ENCODE data around the gene LAD1.
A peak's percentile ranks its signal among the peaks of the same experiment; 100 is the strongest.

The LAD1 gene

GRCh38 chr1:201396861-201397464 lies 2.2 kb downstream of the LAD1 start:
- H3K27me3 Mint-ChIP-seq = peaks cover 58 to 73% of the 10 kb centered on the region in 2 donors
- no peak for DNase-seq
- no peak overlapping the region for H3K4me3 Mint-ChIP-seq
- no peaks in the 10 kb centered on the region for H3K36me3 Mint-ChIP-seq (ENCODE audit: insufficient read depth)
- no peak for ATAC-seq (replicated peaks)
- H3K4me1 Mint-ChIP-seq (ENCODE audit: low read depth in 2 of 2) = no peaks in the 10 kb centered on the region
- H3K27ac Mint-ChIP-seq = no peak overlapping the region
- H3K9me3 Mint-ChIP-seq = no peaks in the 10 kb centered on the region

DNA sequence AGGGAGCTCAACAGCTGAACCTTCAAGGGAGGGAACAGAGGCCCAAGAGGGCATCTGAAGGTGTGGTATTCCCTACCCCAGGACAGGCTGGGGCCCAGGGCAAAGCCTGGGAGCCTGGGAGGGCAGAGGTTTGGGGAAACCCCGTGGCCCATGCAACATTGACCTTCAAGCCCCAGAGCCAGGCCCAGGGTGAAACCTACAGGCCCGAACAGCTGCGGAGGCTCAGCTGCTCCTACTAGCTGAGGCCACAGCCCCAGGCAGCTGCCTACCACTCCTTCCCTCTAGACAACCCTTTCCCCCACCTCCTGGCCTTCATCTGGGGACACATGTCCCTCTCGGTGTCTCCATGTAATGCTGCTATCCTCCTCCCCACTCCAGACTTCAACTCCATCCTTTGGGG lies 3.2 kb downstream of the LAD1 start:
- DNase-seq (no peak), ATAC-seq (replicated peaks) (no peak)
- no peak overlapping the region for H3K27ac Mint-ChIP-seq
- no peak overlapping the region for H3K4me3 Mint-ChIP-seq
- peaks cover 2% of the 10 kb centered on the region for H3K36me3 Mint-ChIP-seq (ENCODE audit: insufficient read depth)
- H3K4me1 Mint-ChIP-seq (ENCODE audit: low read depth in 2 of 2) = no peaks in the 10 kb centered on the region
- H3K9me3 Mint-ChIP-seq = no peaks in the 10 kb centered on the region
- H3K27me3 Mint-ChIP-seq = peaks cover 66 to 83% of the 10 kb centered on the region in 2 donors

DNA sequence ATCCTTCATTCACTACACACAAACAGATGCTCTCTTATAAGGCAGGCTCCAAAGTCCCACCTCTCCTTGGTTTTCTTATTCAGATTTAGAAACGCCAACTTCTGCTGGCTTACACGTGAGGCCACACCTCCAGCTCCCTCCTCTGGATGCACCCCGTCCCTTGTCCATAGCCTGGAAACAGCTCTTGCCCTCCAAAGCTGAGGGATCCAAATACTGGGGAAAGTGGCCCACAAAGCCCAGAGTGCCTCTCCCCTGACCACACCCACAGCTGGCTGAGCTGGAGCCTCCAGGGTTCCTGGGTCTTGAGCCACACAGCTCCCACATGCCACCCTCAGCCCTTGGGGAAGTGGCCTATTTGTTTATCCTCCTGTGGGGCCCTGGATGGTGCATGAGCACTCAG lies 4.5 kb downstream of the LAD1 start:
- H3K9me3 Mint-ChIP-seq = no peaks in the 10 kb centered on the region
- peaks cover 67 to 86% of the 10 kb centered on the region in 2 donors for H3K27me3 Mint-ChIP-seq
- ATAC-seq (replicated peaks) (no peak), DNase-seq (no peak)
- peaks cover 2% of the 10 kb centered on the region for H3K36me3 Mint-ChIP-seq (ENCODE audit: insufficient read depth)
- H3K27ac Mint-ChIP-seq = no peak overlapping the region
- H3K4me1 Mint-ChIP-seq (ENCODE audit: low read depth in 2 of 2) = no peaks in the 10 kb centered on the region
- no peak overlapping the region for H3K4me3 Mint-ChIP-seq

GRCh38 chr1:201393076-201393475 lies 6.0 kb downstream of the LAD1 start:
- Mint-ChIP-seq H3K27me3 (peaks cover 58 to 80% of the 10 kb centered on the region in 2 donors), H3K36me3 (ENCODE audit: insufficient read depth) (peaks cover 2% of the 10 kb centered on the region), H3K9me3 (no peaks in the 10 kb centered on the region), H3K27ac (no peak overlapping the region), H3K4me1 (ENCODE audit: low read depth in 2 of 2) (no peaks in the 10 kb centered on the region), H3K4me3 (no peak overlapping the region)
- no peak for DNase-seq
- no peak for ATAC-seq (replicated peaks)

DNA sequence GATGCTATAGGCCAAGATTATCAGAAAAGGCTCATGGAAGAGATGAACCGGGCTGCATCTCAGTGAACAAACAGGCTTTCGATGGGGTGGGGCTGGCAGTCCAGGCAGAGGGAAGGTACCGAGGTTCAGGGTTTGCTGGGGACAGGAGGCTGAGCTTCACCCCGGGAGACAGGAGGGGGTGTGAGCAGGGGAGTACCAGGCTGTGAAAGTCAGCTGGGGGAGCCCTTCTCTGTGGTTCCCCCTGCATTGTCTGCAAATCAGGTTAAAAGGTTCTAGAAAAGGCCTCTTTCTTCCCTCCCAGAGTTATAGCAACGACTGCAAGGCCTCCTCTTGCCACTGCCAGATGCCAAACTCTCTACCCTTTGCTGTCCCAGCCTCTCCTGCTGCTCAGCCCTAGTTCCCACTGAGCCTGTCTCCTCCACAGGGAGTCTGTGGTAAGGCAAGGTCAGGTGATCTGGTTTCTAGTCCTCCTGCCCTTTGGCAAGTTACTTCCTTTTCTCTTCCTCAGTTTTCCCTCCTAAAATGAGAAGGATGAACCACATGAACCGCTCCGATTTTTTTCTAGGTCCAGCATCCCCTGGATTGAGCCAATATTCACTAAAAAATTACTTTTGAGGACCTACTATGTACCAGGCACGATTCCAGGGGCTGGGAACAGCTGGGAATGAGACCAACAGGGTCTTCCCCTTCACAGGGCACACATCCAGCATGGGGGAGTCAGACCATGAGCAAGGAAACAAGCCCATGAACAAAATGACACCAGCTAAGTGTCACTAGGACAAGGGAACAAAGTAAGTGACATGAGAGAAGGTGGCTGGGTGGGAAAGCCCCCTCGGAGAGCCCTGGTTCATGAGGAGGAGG lies 7.2 kb downstream of the LAD1 start:
- Mint-ChIP-seq H3K27me3 (peaks cover 56 to 78% of the 10 kb centered on the region in 2 donors), H3K27ac (no peak overlapping the region), H3K4me3 (no peak overlapping the region), H3K9me3 (no peaks in the 10 kb centered on the region), H3K36me3 (ENCODE audit: insufficient read depth) (peaks cover 2% of the 10 kb centered on the region), H3K4me1 (ENCODE audit: low read depth in 2 of 2) (no peaks in the 10 kb centered on the region)
- no peak for DNase-seq
- ATAC-seq (replicated peaks) = no peak

DNA sequence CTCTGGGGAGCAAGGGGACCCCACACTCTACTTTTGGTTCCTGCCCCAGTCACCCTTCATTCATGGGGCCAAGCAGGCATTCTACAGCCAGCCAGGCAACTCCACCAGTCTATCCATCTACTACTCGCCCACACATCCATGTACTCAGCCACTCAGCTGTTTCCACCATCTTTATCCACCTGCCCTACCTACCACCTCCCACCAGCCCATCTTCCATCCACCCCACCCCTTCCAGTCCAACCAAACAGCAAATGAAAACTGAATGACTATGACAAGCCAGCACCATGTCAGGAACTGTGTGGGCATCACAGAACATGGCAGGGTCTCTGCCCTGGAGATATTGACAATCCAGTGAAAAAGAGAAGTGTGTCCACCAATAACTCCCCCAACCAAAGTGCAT lies 7.9 kb downstream of the LAD1 start:
- H3K27ac Mint-ChIP-seq = no peak overlapping the region
- DNase-seq = no peak
- H3K36me3 Mint-ChIP-seq (ENCODE audit: insufficient read depth) = peaks cover 2% of the 10 kb centered on the region
- no peaks in the 10 kb centered on the region for H3K4me1 Mint-ChIP-seq (ENCODE audit: low read depth in 2 of 2)
- ATAC-seq (replicated peaks) = no peak
- H3K27me3 Mint-ChIP-seq = peaks cover 55 to 78% of the 10 kb centered on the region in 2 donors
- no peak overlapping the region for H3K4me3 Mint-ChIP-seq
- no peaks in the 10 kb centered on the region for H3K9me3 Mint-ChIP-seq

DNA sequence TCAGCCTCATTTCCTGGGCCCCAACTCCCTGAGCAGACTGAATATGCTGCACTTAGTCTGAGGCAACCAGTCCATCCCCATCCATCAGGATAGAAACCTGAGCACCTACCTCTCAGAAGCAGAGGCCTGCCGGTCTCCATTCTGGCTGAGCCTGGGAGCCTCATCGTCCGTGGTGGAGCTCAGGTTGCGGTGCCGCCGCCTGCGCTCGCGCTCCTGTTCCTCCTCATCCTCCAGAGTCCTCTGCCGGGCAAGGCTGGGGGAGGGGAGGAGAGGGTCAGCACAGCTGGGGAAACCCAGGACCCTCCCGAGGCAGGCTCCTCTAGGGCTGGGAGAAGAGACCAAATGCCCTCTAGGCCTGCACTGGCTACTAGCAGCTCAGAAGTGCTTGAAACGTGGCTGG lies 10.1 kb downstream of the LAD1 start:
- Mint-ChIP-seq H3K4me1 (ENCODE audit: low read depth in 2 of 2) (no peaks in the 10 kb centered on the region), H3K27me3 (peaks cover 50 to 78% of the 10 kb centered on the region in 2 donors), H3K4me3 (no peak overlapping the region), H3K36me3 (ENCODE audit: insufficient read depth) (peaks cover 2% of the 10 kb centered on the region), H3K27ac (no peak overlapping the region), H3K9me3 (no peaks in the 10 kb centered on the region)
- no peak for ATAC-seq (replicated peaks)
- no peak for DNase-seq

- peaks cover 38 to 77% of the 10 kb centered on the region in 2 donors for H3K27me3 Mint-ChIP-seq
- peaks cover 0 to 2% of the 10 kb centered on the region in 2 donors for H3K4me1 Mint-ChIP-seq (ENCODE audit: low read depth in 2 of 2)
- no peaks in the 10 kb centered on the region for H3K9me3 Mint-ChIP-seq
- H3K36me3 Mint-ChIP-seq (ENCODE audit: insufficient read depth) = peaks cover 2% of the 10 kb centered on the region
- DNase-seq (no peak), ATAC-seq (replicated peaks) (no peak)
- H3K4me3 Mint-ChIP-seq = no peak overlapping the region
- no peak overlapping the region for H3K27ac Mint-ChIP-seq
Measured at GRCh38 chr1:201386208-201386607, 12.9 kb downstream of the LAD1 start.

GRCh38 chr1:201385299-201385891 lies 13.7 kb downstream of the LAD1 start:
- H3K27ac Mint-ChIP-seq = no peak overlapping the region
- DNase-seq = peak; percentile 20 to 30 (median 21)
- H3K27me3 Mint-ChIP-seq = peaks cover 33 to 78% of the 10 kb centered on the region in 2 donors
- no peaks in the 10 kb centered on the region for H3K9me3 Mint-ChIP-seq
- no peak overlapping the region for H3K4me3 Mint-ChIP-seq
- no peaks in the 10 kb centered on the region for H3K36me3 Mint-ChIP-seq (ENCODE audit: insufficient read depth)
- peak; percentile 56 for ATAC-seq (replicated peaks)
- H3K4me1 Mint-ChIP-seq (ENCODE audit: low read depth in 2 of 2) = peaks cover 0 to 2% of the 10 kb centered on the region in 2 donors

- peak overlapping the region in 1 of 2 donors; percentile 3 for H3K27ac Mint-ChIP-seq
Measured at GRCh38 chr1:201384406-201384782, 14.7 kb downstream of the LAD1 start.

GRCh38 chr1:201383647-201384405 lies 15.3 kb downstream of the LAD1 start:
- H3K27ac Mint-ChIP-seq = peak overlapping the region in 1 of 2 donors; percentile 3
- H3K27me3 Mint-ChIP-seq = peaks cover 37 to 79% of the 10 kb centered on the region in 2 donors
- ATAC-seq (replicated peaks) (no peak), DNase-seq (no peak)
- no peak overlapping the region for H3K4me3 Mint-ChIP-seq
- H3K9me3 Mint-ChIP-seq = no peaks in the 10 kb centered on the region
- no peaks in the 10 kb centered on the region for H3K36me3 Mint-ChIP-seq (ENCODE audit: insufficient read depth)
- peaks cover 0 to 2% of the 10 kb centered on the region in 2 donors for H3K4me1 Mint-ChIP-seq (ENCODE audit: low read depth in 2 of 2)

More at GRCh38 chr1:201384406-201384782, 14.7 kb downstream of the LAD1 start:
- DNase-seq (no peak), ATAC-seq (replicated peaks) (no peak)
- peaks cover 0 to 2% of the 10 kb centered on the region in 2 donors for H3K4me1 Mint-ChIP-seq (ENCODE audit: low read depth in 2 of 2)
- no peaks in the 10 kb centered on the region for H3K9me3 Mint-ChIP-seq
- peaks cover 33 to 78% of the 10 kb centered on the region in 2 donors for H3K27me3 Mint-ChIP-seq
- no peaks in the 10 kb centered on the region for H3K36me3 Mint-ChIP-seq (ENCODE audit: insufficient read depth)
- no peak overlapping the region for H3K4me3 Mint-ChIP-seq

DNA sequence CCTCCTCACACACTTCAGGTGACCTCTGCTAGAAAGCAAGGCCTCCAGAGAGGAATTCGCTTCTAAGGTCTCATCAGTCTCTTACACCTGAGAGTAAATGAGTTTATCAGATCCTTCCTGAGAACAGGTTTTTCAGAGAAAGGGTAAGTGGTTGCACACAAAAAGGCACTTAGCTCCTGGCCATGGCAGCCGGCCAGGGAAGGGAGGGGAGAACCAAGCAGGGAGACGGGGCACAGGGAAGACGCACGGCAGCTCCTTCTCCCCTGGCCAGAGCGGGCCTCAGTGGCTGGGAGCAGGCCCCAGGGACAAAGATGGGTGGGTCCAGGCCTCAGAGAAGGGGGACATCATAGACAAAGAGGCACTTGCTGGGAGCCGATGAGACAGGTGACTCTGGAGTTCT lies 18.0 kb downstream of the LAD1 start:
- DNase-seq (no peak), ATAC-seq (replicated peaks) (no peak)
- Mint-ChIP-seq H3K27ac (no peak overlapping the region), H3K9me3 (no peaks in the 10 kb centered on the region), H3K4me3 (no peak overlapping the region), H3K27me3 (peaks cover 33 to 79% of the 10 kb centered on the region in 2 donors), H3K36me3 (ENCODE audit: insufficient read depth) (no peaks in the 10 kb centered on the region), H3K4me1 (ENCODE audit: low read depth in 2 of 2) (peaks cover 0 to 2% of the 10 kb centered on the region in 2 donors)

DNA sequence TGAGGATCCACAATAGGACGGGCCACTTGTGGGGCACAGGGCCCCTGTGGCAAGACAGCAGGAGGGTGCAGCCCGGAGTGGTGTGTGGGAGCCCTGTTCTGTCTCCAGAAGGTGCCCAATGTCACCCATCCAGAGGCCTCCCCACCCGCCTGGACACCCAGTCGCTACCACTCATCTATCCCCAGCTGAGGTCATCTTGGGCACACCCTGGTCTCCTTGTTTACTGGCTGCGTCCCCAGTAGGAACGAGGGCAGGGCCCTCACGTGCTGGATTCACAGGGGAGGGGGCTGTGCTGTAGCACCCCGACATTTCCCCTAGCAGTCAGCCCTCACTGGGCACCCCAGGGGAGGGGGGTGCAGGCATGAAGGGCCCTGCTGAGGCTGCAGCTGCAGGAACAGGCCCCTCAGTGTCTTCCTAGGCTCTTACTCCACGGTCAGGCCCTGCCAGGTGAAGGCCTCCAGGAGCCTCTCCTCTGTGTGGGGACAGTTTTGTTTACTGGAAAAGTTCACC lies 19.3 kb downstream of the LAD1 start:
- ATAC-seq (replicated peaks) (no peak), DNase-seq (no peak)
- no peak overlapping the region for H3K27ac Mint-ChIP-seq
- peaks cover 0 to 2% of the 10 kb centered on the region in 2 donors for H3K4me1 Mint-ChIP-seq (ENCODE audit: low read depth in 2 of 2)
- no peak overlapping the region for H3K4me3 Mint-ChIP-seq
- H3K9me3 Mint-ChIP-seq = no peaks in the 10 kb centered on the region
- H3K27me3 Mint-ChIP-seq = peaks cover 21 to 79% of the 10 kb centered on the region in 2 donors
- no peaks in the 10 kb centered on the region for H3K36me3 Mint-ChIP-seq (ENCODE audit: insufficient read depth)

Measured in effector memory CD8-positive, alpha-beta T cell (primary cell).